Pancreas (tissue), 10 donors: ENCODE results near the gene EYA4. TPM values are rescaled to one million over a fixed set of nuclear protein-coding genes. Genes with fewer than 3 reads are reported as not detected.
A peak's percentile ranks its signal among the peaks of the same experiment; 100 is the strongest.

Source experiments
- ATAC-seq, 4 donors: fragments of 200-7000 bp; cut with Tn5 transposase; one replicate each; pipeline versions ENCODE4 v1.8.0 to v1.9.1; 2020; ENCODE audit warnings: mild to moderate bottlenecking in 4 of 4, moderate library complexity in 4 of 4
- DNase-seq, 6 donors: peaks; one replicate each; pipeline ENCODE4 v3.0.0-alpha.2; 2020
- FAIRE-seq: peaks from 2 replicates; lab custom pipeline; 2012; peaks lifted over from hg19 to GRCh38; lab: Jason Lieb, UNC
- H3K27ac ChIP-seq, 4 donors: fragments of 200-600 bp; sonication (generic); 1 replicate in 3 of 4; 2 replicates in 1 of 4; pipeline versions ENCODE4 v1.5.0 to v1.8.0; 2020
- H3K27me3 ChIP-seq, 4 donors: fragments of 200-600 bp; one replicate each; pipeline ENCODE4 v1.8.0; 2021
- H3K36me3 ChIP-seq, 3 donors: fragments of 200-600 bp; sonication (generic) in 1 of 3; one replicate each; pipeline versions ENCODE4 v1.5.0 to v1.8.0; 2020 to 2021
- H3K4me1 ChIP-seq, 3 donors: fragments of 200-600 bp; one replicate each; pipeline ENCODE4 v1.8.0; 2021
- H3K4me3 ChIP-seq, 4 donors: fragments of 200-600 bp; sonication (generic) in 2 of 4; one replicate each; pipeline versions ENCODE4 v1.5.0 to v1.8.0; 2020 to 2021
- H3K9me3 ChIP-seq, 4 donors: fragments of 200-600 bp; one replicate each; pipeline ENCODE4 v1.8.0; 2021
- WGBS, 2 donors: extraction: QIAGEN DNeasy Blood & Tissue Kit; methylation state at CpG; one replicate each; pipeline ENCODE4 v1.1.7; 2013; 5-methylcytosine and 5-hydroxymethylcytosine counted together
- intact Hi-C, 3 donors: fragments of 100-400 bp; cut with DNase I; formaldehyde crosslinking; loops; one replicate each; pipeline versions ENCODE4 v1.11.1 to v1.14.2; 2022
- polyA plus RNA-seq, 2 donors: library from polyadenylated mRNA; stranded (reverse); fragments of 200-250 nt; gene quantifications; one replicate each; pipeline ENCODE4 v1.2.3, GENCODE V29; 2013
- total RNA-seq, 6 donors: library from RNA; stranded (reverse); fragmentation: NEBNext Ultra II Directional in 4 of 6; extraction: Animal tissue kit (Norgen Biotek cat#: 25700) in 4 of 6; gene quantifications; one replicate each; pipeline versions ENCODE4 v1.2.1 to v1.2.4, GENCODE V29; 2021 to 2023
- TF ChIP-seq, protein P1 (sequence below), 4 donors: fragments of 200-600 bp; sonication (generic) in 3 of 4; IDR thresholded peaks; one replicate each; pipeline versions ENCODE4 v1.5.0 to v1.8.0; 2021; ENCODE audit warnings: antibody characterized with exemption in 4 of 4
- donor health status: healthy with polysubstance abuse.
- donor health status: DM: no; HTN: no; CAD: no; lungs with moderate emphysema.
- donor health status: DM: no; HTN: no; CAD: no.
- donor health status: control.
- donor health status: control.
- donor health status: Bipolar disorder and iron deficiency.
- donor health status: DM: yes; HTN: yes; CAD: no.
- donor health status: DM: no; HTN: no; CAD: no.
- donor health status: DM: no; HTN: no; CAD: no.
- donor health status: DM: yes; HTN: yes; CAD: no.

Gene EYA4
- total and polyA plus RNA-seq, 8 donors, result 0.08 to 1.3 (median 0.19) TPM

- Histone ChIP-seq H3K27ac (no peak overlapping the region), H3K27me3 (no peaks in the 10 kb centered on the region), H3K9me3 (no peaks in the 10 kb centered on the region), H3K36me3 (no peaks in the 10 kb centered on the region), H3K4me3 (no peak overlapping the region), H3K4me1 (no peaks in the 10 kb centered on the region)
- 80 to 86% methylated on average over 5 of the region's 5 CpGs for WGBS, 2 donors
- TF ChIP-seq, protein P1, sequence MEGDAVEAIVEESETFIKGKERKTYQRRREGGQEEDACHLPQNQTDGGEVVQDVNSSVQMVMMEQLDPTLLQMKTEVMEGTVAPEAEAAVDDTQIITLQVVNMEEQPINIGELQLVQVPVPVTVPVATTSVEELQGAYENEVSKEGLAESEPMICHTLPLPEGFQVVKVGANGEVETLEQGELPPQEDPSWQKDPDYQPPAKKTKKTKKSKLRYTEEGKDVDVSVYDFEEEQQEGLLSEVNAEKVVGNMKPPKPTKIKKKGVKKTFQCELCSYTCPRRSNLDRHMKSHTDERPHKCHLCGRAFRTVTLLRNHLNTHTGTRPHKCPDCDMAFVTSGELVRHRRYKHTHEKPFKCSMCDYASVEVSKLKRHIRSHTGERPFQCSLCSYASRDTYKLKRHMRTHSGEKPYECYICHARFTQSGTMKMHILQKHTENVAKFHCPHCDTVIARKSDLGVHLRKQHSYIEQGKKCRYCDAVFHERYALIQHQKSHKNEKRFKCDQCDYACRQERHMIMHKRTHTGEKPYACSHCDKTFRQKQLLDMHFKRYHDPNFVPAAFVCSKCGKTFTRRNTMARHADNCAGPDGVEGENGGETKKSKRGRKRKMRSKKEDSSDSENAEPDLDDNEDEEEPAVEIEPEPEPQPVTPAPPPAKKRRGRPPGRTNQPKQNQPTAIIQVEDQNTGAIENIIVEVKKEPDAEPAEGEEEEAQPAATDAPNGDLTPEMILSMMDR (IDR thresholded peaks at IDR 0.05), result no peak
- FAIRE-seq (no peak), ATAC-seq (no peak), DNase-seq (no peak)
- intact Hi-C loops, result no loop called here
Observed at GRCh38 chr6:133360194-133360593, 119.0 kb downstream of the EYA4 start.

GRCh38 chr6:133362813-133363212 is 121.7 kb downstream of the EYA4 start:
- H3K27ac ChIP-seq, result peak overlapping the region in 1 of 4 donors; percentile 33
- FAIRE-seq (no peak), DNase-seq (peak in 1 of 6 donors; percentile 13), ATAC-seq (peak in 3 of 4 donors; percentile 50 to 64 (median 60))
- H3K9me3 ChIP-seq, result no peaks in the 10 kb centered on the region
- TF ChIP-seq, protein P1 (IDR thresholded peaks at IDR 0.05), result no peak
- H3K4me1 ChIP-seq, result no peaks in the 10 kb centered on the region
- no peak overlapping the region for H3K4me3 ChIP-seq
- intact Hi-C loops, result no loop called here
- no peaks in the 10 kb centered on the region for H3K27me3 ChIP-seq
- H3K36me3 ChIP-seq, result no peaks in the 10 kb centered on the region
- WGBS, 2 donors, result 30 to 33% methylated on average over 4 of the region's 4 CpGs

GRCh38 chr6:133368664-133369063 is 127.5 kb downstream of the EYA4 start:
- Histone ChIP-seq H3K36me3 (no peaks in the 10 kb centered on the region), H3K4me3 (no peak overlapping the region), H3K9me3 (no peaks in the 10 kb centered on the region), H3K4me1 (no peaks in the 10 kb centered on the region), H3K27me3 (peaks cover 0 to 13% (median 8%) of the 10 kb centered on the region in 4 donors), H3K27ac (no peak overlapping the region)
- WGBS, 2 donors, result 27 to 29% methylated on average over 5 of the region's 5 CpGs
- peak in 3 of 4 donors; percentile 32 to 67 (median 55) for ATAC-seq
- intact Hi-C loops, result no loop called here
- no peak for FAIRE-seq
- no peak for DNase-seq
- TF ChIP-seq, protein P1 (IDR thresholded peaks at IDR 0.05), result no peak

DNA sequence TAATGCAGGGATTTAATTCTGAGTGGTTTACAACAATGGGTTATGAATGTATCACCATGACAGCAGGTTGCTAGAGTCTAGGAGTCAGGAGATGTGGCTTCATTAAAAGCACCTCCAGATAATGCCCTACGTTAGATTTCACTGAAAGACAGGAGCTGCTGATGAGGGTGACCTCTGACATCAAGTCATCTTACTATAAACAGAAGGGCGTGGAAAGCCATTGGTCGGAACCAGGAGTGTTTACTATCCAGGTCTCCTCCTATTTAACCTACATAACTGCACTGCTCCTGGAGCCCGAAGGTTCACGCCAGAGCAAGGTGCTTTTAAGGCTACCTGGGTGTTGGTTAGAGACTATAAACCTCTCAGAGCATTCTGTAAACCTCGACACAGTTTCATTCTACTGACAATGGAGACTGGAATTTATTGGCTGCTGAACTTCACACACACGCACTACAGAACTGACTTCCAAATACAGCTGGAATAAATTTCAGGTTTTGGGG is 128.7 kb downstream of the EYA4 start:
- ATAC-seq, result no peak
- WGBS, 2 donors, result 52 to 56% methylated on average over 7 of the region's 7 CpGs
- Histone ChIP-seq H3K4me3 (no peak overlapping the region), H3K27ac (no peak overlapping the region), H3K4me1 (no peaks in the 10 kb centered on the region), H3K36me3 (no peaks in the 10 kb centered on the region), H3K9me3 (no peaks in the 10 kb centered on the region), H3K27me3 (peaks cover 0 to 13% (median 8%) of the 10 kb centered on the region in 4 donors)
- intact Hi-C loops, result no loop called here
- no peak for FAIRE-seq
- no peak for DNase-seq
- TF ChIP-seq, protein P1 (IDR thresholded peaks at IDR 0.05), result no peak

DNA sequence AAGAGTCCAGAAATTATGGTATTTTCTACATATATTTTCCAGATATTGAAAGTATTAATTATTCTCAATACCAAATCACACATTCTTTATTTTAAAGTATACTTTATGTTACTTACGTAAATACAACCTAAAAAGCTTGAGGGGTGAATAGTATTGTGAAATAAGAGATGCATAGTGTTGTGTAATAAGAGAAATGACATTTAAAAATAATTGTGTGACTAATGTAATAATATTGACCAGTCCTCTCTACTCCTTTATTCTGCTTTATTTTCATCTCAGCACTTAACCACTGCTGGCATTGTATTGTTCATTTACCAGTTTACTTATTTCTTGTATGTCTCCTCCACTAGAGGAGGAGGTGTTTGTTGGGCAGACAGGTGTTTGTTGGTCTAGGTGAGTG is 135.6 kb downstream of the EYA4 start:
- H3K9me3 ChIP-seq, result no peaks in the 10 kb centered on the region
- H3K27ac ChIP-seq, result no peak overlapping the region
- WGBS, 2 donors, result 78 to 98% methylated on average over 1 of the region's 1 CpG
- intact Hi-C loops, result no loop called here
- TF ChIP-seq, protein P1 (IDR thresholded peaks at IDR 0.05), result no peak
- H3K27me3 ChIP-seq, result peaks cover 0 to 13% (median 4%) of the 10 kb centered on the region in 4 donors
- no peaks in the 10 kb centered on the region for H3K4me1 ChIP-seq
- DNase-seq (no peak), ATAC-seq (no peak), FAIRE-seq (no peak)
- H3K4me3 ChIP-seq, result no peak overlapping the region
- no peaks in the 10 kb centered on the region for H3K36me3 ChIP-seq
